Erythroblast (primary cell): ENCODE data around the gene SLC52A3.
"Not testable (repeated sequence)": the region's sequence is repeated elsewhere in the genome, so short reads cannot be mapped to it uniquely, and the experiment has no call there.

Experiments used
- DNase-seq, 2 experiments: peaks; one replicate each; lab custom pipeline; 2025; lab: John Stamatoyannopoulos, UW
- GATA1 ChIP-seq: IDR thresholded peaks from 2 replicates; pipeline ENCODE4 v1.6.1; 2011; ENCODE audit warnings: low read depth, mild to moderate bottlenecking, control low read depth, low read length, moderate library complexity
- POLR2A ChIP-seq: IDR thresholded peaks from 2 replicates; pipeline ENCODE4 v1.6.1; 2011; ENCODE audit warnings: mild to moderate bottlenecking, low read length

Gene SLC52A3

GRCh38 chr20:768426-768978 lies at the start of gene SLC52A3:
TSS of gene SLC52A3 (minus strand) at chr20:768500. CDS start at chr20:765774, 2,726 bp downstream.
- DNase-seq, result peak; percentile 18 to 44

GRCh38 chr20:815914-816606 lies 47.8 kb upstream of the SLC52A3 start:
- TF ChIP-seq GATA1 (no peak), POLR2A (no peak)
- DNase-seq, result peak; percentile 72 to 86

More at GRCh38 chr20:768426-768978, at the start of gene SLC52A3:
- TF ChIP-seq POLR2A (no peak), GATA1 (no peak)

GRCh38 chr20:815226-815625 lies 46.9 kb upstream of the SLC52A3 start:
- TF ChIP-seq GATA1 (no peak), POLR2A (no peak)
- no peak for DNase-seq

- DNase-seq, result no peak
- TF ChIP-seq GATA1, result no peak
- TF ChIP-seq POLR2A, result no peak
These were observed 45.1 kb upstream of the SLC52A3 start for GRCh38 chr20:813390-813789.

GRCh38 chr20:812435-812814 lies 44.1 kb upstream of the SLC52A3 start:
- not testable (repeated sequence) for DNase-seq

GRCh38 chr20:811776-812434 lies 43.6 kb upstream of the SLC52A3 start:
- not testable (repeated sequence) for DNase-seq

GRCh38 chr20:805713-806112 lies 37.4 kb upstream of the SLC52A3 start:
- TF ChIP-seq GATA1 (no peak), POLR2A (no peak)
- DNase-seq, result peak; percentile 48 to 51

- DNase-seq, result no peak
- TF ChIP-seq POLR2A, result no peak
These were observed 33.4 kb upstream of the SLC52A3 start for GRCh38 chr20:801678-802077.

- DNase-seq, result not testable (repeated sequence)
These were observed 31.7 kb upstream of the SLC52A3 start for GRCh38 chr20:800026-800425.

- DNase-seq, result not testable (repeated sequence)
These were observed 30.4 kb upstream of the SLC52A3 start for GRCh38 chr20:798746-799145.

- no peak for DNase-seq
- TF ChIP-seq POLR2A (no peak), GATA1 (no peak)
These were observed 28.6 kb upstream of the SLC52A3 start for GRCh38 chr20:796921-797320.

GRCh38 chr20:792248-792647 lies 23.9 kb upstream of the SLC52A3 start:
- DNase-seq, result no peak
- TF ChIP-seq POLR2A (no peak), GATA1 (no peak)

GRCh38 chr20:791056-791455 lies 22.8 kb upstream of the SLC52A3 start:
- DNase-seq, result no peak
- no peak for TF ChIP-seq POLR2A
- TF ChIP-seq GATA1, result no peak

GRCh38 chr20:787825-788224 lies 19.5 kb upstream of the SLC52A3 start:
- TF ChIP-seq POLR2A, result no peak
- no peak for TF ChIP-seq GATA1

GRCh38 chr20:779771-780170 lies 11.5 kb upstream of the SLC52A3 start:
- TF ChIP-seq GATA1 (no peak), POLR2A (no peak)
- DNase-seq, result no peak

More at GRCh38 chr20:787825-788224, 19.5 kb upstream of the SLC52A3 start:
- no peak for DNase-seq

GRCh38 chr20:776165-776564 lies 7.9 kb upstream of the SLC52A3 start:
- DNase-seq, result no peak
- TF ChIP-seq POLR2A (no peak), GATA1 (no peak)
